Middle frontal gyrus (tissue), 1 donor: ENCODE measurements around the gene ZMIZ1.

Experiments used
- DNase-seq: peaks from one replicate; pipeline ENCODE4 v3.0.0-alpha.2; 2015; ENCODE audit warnings: low spot score; ENCODE audit errors: extremely low spot score

Gene ZMIZ1

DNA sequence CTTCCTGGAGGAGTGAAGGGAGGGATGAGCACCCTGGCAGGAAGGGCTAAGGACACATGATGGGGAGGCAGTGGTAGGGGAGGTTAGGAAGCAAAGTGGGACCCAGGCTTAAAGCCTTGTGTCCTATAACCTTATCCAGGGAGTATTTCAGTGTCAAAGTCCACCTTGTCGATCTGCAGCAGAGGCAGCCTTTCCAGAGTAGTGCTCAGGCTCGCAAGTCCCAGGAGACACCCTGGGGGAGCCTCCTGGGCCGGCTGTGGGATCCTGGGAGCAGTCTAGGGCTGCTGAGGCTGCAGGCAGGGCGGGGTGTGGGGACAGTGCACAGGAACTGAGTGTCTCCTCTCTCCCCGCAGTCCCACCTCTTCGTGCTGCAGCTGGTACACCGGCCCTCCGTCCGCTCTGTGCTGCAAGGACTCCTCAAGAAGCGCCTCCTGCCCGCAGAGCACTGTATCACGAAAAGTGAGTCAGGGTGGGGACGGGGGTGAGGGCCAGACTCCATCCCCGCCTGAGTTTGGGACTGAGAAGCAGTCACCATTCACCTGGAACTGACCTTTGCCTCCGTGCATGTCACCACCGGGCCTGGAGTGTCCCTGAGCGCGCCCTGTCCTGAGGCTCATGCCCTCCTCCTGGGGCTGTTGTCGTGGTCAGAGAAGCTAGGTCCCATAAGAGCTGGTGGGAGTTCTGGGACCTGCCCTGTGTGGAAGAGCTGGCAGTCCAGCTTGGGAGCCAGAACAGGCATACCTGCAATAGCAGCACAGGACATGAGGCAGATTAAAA is 233.2 kb downstream of the ZMIZ1 start:
- DNase-seq, result no peak

DNA sequence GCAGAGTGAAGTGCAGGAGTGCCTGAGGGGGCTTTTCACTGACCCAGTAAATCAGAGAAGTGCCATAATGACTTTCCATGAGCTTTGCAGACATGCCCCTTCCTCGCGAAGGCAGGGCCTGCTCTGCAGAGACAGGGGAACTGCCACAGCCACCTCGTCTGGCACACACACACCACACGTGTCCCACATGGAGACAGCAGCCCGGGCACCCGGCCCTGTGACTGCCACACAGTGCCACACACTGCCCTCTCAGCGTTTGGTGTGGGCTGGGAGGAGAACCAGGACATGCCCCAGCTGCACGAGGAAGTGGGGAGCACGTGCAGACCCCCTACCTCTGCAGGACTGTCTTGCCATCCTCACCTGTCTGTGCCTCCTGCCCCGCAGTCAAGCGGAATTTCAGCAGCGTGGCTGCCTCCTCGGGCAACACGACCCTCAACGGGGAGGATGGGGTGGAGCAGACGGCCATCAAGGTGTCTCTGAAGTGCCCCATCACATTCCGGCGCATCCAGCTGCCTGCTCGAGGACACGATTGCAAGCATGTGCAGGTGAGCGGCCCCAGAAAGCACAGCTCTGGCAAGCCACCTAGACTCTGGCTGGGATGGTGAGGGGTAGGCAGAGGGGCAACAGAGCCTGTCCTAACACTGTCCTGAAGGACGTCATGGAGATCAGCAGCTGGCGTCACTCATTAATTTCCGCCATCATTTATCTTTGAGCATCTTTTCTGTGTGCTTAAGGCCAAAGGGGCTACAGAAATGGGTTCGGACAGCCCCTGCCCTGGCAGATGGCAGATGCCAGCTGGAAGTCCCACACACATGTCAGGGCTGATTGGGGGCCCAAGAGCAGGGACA is 235.1 kb downstream of the ZMIZ1 start:
- DNase-seq, result no peak

DNA sequence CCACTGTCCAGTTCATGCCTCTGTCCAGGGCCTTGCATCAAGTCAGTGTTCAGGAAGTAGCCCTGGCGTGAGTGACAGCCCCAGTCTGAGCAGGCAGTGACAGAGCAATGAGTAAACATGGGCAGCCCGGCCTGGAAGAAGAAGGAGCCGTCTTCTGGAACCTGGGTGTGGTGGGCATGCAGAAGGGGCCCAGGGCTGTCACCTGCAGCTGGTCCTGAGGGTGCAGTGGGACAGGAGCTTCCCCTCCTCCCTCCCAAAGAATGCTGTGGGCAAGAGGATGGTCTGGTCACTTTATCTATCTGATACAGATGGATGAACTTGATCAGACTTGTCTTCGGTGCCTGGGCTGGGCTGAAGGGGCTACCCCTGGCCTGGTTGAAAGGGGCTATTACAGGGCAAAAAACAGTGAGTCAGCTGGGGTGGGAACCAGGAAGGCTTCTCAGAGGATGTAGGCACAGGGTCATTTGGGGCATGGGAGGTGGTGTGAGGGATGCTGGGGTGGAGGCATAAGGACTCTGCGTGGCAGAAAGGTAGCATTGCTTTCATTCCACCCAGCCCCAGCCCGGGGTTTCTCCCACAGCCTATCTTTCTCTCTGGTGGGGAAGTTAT is 235.8 kb downstream of the ZMIZ1 start:
- DNase-seq, result no peak

DNA sequence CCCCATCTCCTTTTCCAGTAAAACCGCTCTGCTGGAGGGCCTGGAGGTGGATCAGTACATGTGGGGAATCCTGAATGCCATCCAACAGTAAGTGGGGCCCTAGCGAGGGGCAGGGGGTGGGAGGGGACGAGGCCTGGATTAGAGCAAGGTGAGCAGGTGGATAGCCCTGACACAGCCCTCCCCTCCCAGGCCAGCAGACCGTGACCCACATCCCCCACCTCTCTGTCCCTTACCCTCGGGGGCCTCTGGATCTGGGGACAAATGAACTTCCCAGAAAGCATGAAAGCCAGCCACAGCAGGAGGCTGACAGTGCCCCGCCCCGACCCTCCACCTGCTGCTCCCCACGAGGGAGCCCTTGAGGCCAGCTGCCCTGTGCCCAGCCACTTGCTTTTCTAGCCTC is 236.7 kb downstream of the ZMIZ1 start:
- DNase-seq, result no peak

DNA sequence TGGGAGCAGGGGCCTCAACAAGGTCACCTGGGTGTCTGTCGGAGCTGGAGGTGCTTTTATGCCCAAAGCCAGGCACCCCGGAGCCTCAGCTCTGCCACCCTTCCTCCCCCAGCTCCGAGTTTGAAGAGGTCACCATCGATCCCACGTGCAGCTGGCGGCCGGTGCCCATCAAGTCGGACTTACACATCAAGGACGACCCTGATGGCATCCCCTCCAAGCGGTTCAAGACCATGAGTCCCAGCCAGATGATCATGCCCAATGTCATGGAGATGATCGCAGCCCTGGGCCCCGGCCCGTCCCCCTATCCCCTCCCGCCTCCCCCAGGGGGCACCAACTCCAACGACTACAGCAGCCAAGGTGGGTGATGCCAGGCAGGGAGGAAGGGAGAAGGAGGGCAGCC is 237.2 kb downstream of the ZMIZ1 start:
- DNase-seq, result no peak

DNA sequence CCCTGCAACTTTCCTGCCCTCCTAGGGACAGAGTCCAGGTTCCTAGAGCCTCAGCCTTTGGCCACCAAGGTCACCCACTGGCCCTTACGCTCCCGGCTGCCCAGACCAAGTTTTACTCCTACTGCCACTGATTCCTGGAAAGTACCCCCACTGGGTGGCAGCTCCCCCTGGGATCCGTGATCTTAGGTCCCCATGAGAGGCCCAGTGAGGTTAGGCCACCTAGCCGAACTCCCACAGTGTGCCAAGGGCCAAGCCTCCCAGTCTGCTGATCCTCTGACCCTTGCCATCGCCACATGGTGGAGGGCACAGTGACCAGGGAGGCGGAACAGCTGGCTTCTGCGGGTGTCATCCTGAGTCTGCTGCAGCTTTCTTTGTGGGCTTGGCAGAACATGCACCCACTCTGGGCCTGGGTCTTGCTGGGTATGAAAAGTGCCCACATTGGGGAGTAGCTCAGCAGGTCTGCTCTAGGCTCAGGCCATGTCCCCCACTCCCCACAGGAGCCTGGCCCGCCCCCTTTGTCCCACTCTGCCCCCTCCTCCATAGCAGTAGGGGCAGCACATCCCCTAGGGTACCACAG is 238.0 kb downstream of the ZMIZ1 start:
- no peak for DNase-seq

DNA sequence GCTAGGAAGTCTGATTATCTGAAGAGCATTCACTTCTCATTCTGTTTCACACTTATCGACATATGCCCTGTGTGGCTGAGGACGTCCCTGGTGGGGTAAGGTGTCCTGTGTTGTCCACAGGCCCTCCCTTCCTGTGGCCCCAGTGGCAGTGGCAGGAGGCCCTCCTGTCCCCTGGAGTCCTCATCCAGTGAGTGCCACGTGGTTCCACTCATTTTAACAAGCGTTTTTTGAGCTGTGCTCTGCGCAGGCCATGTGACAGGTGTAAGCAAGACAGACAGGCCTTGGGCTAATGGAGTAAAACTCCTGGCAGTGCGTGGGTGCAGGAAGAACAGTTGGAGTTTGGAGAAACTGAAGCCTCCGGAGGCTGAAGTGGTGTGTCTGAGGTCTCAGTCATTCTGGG is 239.2 kb downstream of the ZMIZ1 start:
- no peak for DNase-seq

DNA sequence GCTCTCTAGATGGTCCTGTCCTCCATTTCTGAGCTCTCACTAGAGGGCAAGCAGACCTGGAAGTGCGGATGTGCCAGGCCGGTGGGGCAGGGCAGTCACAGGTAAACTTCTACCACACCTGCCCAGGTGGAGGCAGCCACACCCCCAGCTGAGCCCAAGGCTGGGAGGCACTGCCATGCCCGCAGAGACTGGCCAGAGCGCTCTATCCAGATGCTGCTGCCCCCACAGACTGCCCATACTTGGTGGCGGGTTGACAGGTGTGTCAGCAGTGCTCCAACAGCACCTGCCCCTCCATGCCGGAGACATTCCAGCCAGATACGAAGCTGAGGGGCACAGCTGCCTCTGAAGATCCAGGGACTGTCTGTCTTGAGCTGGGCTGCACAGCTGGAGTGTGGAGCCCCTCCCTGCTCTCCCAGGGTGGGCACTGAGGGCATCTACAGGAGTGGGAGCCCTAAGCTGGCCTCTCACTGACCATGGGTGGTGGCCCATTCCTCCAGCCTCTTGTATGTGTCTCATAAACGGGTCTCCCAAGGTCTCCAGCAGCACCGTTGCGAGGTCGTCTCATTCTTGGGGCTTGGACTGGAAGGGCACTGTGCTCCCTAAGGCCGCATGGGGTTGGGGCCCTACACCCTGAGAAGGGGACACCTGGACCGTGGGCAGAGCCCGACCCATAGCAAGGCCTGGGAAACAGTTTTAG is 240.4 kb downstream of the ZMIZ1 start:
- no peak for DNase-seq

DNA sequence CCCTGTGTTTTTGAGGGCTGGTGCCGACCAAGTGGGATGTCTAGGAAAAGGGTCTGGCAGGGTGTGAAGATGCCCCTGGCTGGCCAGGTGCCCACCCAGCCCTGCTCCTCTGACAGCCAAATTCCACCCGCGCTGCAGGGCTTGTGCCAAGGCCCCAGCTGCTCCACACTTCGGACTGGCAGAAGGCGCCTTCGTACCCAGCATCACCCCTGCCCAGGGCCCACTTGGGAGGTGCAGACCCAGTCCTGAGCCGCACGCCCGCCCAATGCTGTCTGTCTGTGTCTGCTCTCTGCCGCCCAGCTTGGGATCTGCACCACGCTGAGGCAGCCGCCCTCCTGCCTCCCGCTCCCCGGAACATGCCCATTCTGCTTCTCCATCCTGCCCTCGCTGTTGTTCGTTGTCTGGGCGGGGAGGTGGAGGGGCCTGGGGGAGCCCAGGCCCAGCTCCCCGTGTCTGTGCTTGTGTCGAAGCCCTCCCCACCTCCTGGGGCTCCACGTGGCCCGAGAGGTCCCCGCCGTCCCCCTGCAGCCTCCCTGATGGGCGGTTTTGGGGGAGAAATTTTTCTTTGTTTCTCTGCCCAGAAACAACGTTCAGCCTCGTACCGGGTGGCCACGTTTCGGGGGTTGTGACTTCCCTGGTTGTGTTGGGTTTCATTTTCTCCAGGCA is 241.6 kb downstream of the ZMIZ1 start:
- no peak for DNase-seq

DNA sequence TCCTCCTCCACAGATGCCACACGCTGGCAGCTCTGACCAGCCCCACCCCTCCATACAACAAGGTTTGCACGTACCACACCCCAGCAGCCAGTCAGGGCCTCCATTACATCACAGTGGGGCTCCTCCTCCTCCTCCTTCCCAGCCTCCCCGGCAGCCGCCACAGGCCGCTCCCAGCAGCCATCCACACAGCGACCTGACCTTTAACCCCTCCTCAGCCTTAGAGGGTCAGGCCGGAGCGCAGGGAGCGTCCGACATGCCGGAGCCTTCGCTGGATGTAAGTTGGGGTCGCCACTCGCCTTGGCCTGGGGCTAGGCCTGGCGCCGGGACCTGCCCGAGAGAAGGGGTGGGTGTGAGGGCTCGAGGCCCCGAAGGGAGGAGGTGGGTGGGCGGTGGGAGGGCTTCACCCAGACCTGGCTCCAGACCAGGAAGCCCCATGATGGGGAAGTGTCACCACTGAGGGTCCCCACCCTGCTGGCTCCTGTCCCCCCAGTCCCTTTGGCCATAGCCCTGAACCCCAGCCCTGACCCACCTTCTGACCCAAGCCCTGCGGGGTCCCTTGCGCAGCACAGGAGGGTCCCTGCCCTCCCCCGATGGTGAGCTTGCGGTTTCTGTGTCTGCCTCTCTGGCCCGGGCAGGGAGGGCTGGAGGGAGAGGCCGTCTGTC is 242.3 kb downstream of the ZMIZ1 start:
- DNase-seq, result no peak

DNA sequence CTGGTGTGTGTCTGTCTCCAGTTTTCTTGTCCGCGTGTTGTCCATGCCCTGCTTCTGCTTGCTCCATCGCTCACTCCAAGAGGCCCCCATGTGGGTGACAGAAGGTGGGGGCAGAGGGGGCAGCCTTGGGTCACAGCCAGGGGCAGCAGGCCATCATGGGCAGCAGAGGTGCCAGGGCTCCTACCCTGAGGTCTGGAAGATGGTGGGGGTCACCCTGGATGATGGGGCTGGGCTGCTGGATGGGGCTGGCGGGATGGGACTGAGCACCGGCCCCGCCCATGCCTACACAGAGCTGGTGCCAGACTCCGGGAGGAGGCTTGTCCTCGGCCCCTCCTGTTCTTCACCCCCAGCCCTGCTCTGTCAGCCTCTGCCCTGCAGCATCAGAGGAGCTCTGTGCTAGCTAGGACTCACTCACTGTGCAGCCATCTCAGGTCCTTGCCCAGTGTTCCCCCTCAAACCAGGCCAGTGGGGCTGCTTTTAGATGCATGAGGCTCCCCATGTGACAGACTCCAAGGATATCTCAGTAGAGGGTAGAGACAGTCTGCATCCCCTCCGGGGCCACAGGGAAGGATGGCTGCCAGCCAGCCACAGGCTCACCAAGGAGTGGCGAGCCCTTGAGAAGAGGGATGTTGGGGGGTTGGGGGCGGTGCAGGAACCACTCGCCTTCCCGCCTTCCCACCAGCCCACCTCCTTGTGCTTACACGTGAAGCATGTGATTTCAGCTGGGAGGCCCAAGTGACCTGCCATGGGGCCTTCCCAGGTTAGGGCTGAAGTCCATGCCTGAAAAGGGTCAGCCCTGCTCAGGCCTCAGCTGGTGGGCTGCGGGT is 243.0 kb downstream of the ZMIZ1 start:
- no peak for DNase-seq

DNA sequence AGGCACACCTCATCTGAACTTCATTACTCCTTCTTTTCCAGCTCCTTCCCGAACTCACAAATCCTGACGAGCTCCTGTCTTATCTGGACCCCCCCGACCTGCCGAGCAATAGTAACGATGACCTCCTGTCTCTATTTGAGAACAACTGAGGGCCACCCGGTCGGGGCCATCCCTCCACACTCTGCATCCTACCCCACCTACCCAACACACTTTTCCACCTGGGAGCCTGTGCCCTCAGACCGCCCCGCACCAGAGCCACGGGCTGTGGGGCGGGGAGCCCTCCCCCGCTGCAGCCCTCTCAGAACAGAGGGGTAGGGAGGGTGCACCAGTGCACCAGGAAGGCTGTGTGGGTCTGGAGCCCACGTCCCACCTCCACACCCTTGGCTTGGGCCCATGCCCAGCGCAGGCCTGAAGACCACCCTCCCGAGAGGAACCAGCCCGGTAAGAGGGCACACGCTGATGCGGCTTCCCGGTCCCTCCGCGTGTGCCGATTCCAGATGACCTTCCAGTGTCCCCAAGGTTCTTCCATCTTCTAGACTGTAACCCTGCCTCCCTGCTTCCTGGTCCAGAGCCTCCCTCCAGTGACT is 243.9 kb downstream of the ZMIZ1 start:
- DNase-seq, result no peak

DNA sequence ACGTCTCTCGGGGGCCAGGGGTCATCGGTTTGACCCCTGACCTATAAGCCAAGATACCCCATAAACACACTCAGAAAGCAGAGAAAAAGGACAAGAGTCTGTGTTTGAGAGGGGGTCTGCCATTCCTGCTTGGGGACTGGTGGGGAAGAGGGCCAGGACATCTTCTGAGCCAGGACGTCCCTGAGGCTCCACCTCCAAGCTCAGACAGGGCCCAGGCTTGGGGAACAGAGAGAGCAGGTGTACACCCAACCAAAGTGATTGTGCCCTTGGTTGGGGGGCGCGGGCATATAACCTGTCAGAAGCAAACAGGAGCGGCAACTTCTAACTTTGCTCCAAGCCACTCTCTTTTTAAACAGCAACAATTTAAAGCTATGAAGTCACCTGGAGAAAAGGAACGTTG is 244.6 kb downstream of the ZMIZ1 start:
- DNase-seq, result no peak

DNA sequence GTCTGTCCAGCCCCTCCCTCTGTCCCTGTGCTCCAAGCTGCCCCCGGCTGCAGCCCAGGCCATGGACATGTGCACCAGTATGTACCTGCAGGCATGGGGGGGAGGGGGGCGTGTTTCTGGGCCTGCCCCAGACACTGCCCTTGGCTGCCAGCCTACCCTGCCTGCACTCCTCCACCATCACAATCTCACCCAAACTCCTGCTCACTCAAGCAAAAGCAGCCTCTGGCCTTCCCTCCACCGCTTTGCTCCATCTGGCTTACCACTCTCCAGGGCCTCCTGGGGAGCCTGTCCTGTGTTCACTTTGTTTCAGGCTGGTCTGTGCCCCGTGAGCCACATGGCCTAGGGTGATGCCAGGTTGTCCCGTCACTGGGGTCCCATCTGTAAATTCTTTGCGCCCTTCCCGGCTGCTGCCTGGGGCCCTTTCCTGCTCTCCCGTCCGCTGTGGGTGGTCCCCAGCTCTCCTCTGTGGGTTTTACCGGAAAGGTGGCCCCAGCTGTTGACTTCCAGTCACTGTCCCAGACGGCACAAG is 245.2 kb downstream of the ZMIZ1 start:
- DNase-seq, result no peak

DNA sequence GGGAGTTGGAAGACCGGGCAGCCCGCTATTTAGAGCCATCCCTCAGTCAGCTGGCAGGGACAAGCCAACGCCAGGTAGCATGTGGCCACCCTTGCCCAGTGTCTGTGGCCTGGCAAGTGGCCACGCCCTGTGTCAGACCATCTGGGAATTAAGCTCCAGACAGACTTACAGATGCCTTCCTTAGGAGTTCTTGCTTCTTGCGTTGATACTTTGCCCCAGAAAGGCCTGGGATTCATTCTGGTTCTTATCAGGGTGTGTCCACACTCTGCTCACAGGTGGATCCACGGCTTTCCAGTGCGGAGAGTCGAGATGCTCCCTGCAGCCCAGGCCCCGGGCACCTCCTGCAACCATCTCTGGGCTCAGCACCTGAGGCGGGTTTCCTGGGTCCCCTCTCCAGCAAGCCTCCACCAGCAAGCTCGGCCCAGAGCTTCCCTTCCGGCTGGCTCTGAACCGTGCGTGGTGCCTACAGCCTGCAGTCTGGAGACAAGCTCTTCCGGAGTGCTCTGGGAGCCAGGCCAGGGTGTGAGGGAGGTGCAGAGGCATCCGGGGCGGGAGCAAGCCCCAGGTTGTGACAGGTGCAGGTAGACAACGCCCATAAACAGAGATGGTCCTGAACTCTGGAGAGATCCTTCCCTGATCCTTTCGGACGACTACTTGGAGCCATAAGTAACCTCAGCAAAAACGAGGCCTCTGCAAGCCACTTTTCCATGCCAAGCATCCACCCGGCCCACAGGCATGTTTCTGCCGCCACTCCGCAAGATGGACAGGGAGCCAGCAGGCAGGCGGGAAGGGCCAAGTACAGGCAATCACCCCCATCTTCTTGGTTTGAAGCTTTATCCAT is 246.2 kb downstream of the ZMIZ1 start:
- DNase-seq, result no peak

DNA sequence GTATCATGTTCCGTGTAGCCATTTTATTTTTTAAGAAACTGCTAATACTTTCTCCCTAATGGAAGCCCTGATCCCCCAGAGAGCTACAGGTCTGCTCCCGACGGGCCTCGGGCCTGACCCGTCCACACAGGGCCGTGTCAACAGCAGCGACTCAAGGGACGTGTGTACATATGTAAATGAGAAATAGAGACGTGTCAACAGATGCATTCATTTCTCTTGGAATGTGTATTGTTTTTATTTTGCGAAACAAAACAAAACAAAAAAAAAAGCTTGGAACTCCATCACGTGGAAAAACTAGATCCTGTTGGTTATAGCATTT is 246.8 kb downstream of the ZMIZ1 start:
- no peak for DNase-seq

DNA sequence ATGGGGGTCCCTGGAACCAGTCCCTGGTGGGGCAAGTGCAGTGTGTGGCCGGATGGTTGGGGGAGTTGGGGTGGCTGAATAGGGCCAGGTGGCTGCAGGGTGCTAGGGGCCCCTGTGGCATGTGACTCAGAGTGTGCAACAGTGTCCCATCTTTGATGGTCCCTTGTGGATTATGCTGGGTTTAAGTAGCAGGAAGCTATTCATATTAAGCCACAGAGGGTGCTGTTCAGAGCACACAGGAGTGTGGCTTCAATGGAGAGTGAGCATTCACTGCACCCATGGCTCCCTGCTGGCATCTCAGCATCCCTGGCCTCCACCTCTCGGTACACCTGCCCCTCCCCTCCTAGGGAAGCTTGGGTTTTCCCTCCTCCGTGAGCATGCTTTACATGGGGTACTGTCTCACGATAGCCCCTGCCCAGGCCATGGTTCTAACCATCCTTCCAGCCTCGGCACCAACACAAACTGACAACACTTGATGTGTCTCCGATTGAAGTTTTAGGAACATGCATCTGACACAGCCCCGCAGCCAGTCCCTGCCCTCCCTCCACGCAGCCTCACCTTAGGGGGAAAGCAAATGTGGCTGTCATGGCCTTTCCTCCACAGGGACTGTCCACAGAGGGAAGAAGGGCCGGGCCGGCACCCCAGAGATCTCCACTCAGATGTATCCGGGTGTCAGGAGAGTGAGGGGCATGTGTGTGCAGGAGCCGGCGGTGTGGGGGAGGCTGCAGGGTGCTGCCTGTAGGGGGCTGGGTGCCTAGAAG is 248.1 kb downstream of the ZMIZ1 start:
- no peak for DNase-seq
